Measurements from ENCODE around the gene GPC1.

GPC1 gene

GRCh38 chr2:240468303-240469238 lies 33.1 kb downstream of the GPC1 start:
- Histone ChIP-seq H3K9me3 (ENCODE audit: control insufficient read depth, insufficient read depth, low read depth, low read length) (no peaks in the 10 kb centered on the region; the same call in 1 of the 2 replicates), H3K27ac (ENCODE audit: low read depth, low read length) (no peak overlapping the region), H3K4me3 (ENCODE audit: low read depth, low read length) (no peak overlapping the region), H3K9ac (ENCODE audit: low read length) (no peak overlapping the region), H3K36me3 (ENCODE audit: control insufficient read depth, insufficient read depth, low read length) (peaks cover 25% of the 10 kb centered on the region), H3K4me1 (ENCODE audit: control insufficient read depth, insufficient read depth, low read length) (no peaks in the 10 kb centered on the region), H3K27me3 (ENCODE audit: control insufficient read depth, insufficient read depth, low read length) (no peaks in the 10 kb centered on the region)

- no peak overlapping the region for H3K9ac ChIP-seq (ENCODE audit: low read length)
- no peak overlapping the region for H3K27ac ChIP-seq (ENCODE audit: low read depth, low read length)
- no peaks in the 10 kb centered on the region for H3K27me3 ChIP-seq (ENCODE audit: control insufficient read depth, insufficient read depth, low read length)
- peaks cover 19% of the 10 kb centered on the region for H3K36me3 ChIP-seq (ENCODE audit: control insufficient read depth, insufficient read depth, low read length)
- H3K4me1 ChIP-seq (ENCODE audit: control insufficient read depth, insufficient read depth, low read length) = no peaks in the 10 kb centered on the region
- no peak overlapping the region for H3K4me3 ChIP-seq (ENCODE audit: low read depth, low read length)
- no peaks in the 10 kb centered on the region; the same call in 1 of the 2 replicates for H3K9me3 ChIP-seq (ENCODE audit: control insufficient read depth, insufficient read depth, low read depth, low read length)
These were observed 33.8 kb downstream of the GPC1 start for GRCh38 chr2:240469239-240469636.

- Histone ChIP-seq H3K27ac (ENCODE audit: low read depth, low read length) (no peak overlapping the region), H3K4me1 (ENCODE audit: control insufficient read depth, insufficient read depth, low read length) (no peaks in the 10 kb centered on the region), H3K27me3 (ENCODE audit: control insufficient read depth, insufficient read depth, low read length) (no peaks in the 10 kb centered on the region), H3K4me3 (ENCODE audit: low read depth, low read length) (no peak overlapping the region), H3K9me3 (ENCODE audit: control insufficient read depth, insufficient read depth, low read depth, low read length) (no peaks in the 10 kb centered on the region; the same call in 1 of the 2 replicates), H3K9ac (ENCODE audit: low read length) (no peak overlapping the region), H3K36me3 (ENCODE audit: control insufficient read depth, insufficient read depth, low read length) (peaks cover 14% of the 10 kb centered on the region)
These were observed 34.3 kb downstream of the GPC1 start for GRCh38 chr2:240469740-240470139.

- Histone ChIP-seq H3K27ac (ENCODE audit: low read depth, low read length) (no peak overlapping the region), H3K9me3 (ENCODE audit: control insufficient read depth, insufficient read depth, low read depth, low read length) (no peaks in the 10 kb centered on the region; the same call in 1 of the 2 replicates), H3K36me3 (ENCODE audit: control insufficient read depth, insufficient read depth, low read length) (no peaks in the 10 kb centered on the region), H3K27me3 (ENCODE audit: control insufficient read depth, insufficient read depth, low read length) (no peaks in the 10 kb centered on the region), H3K4me1 (ENCODE audit: control insufficient read depth, insufficient read depth, low read length) (no peaks in the 10 kb centered on the region), H3K4me3 (ENCODE audit: low read depth, low read length) (no peak overlapping the region), H3K9ac (ENCODE audit: low read length) (no peak overlapping the region)
These were observed 36.8 kb downstream of the GPC1 start for GRCh38 chr2:240472078-240472790.

GRCh38 chr2:240473211-240473610 lies 37.7 kb downstream of the GPC1 start:
- no peaks in the 10 kb centered on the region for H3K4me1 ChIP-seq (ENCODE audit: control insufficient read depth, insufficient read depth, low read length)
- H3K4me3 ChIP-seq (ENCODE audit: low read depth, low read length) = no peak overlapping the region
- no peaks in the 10 kb centered on the region for H3K27me3 ChIP-seq (ENCODE audit: control insufficient read depth, insufficient read depth, low read length)
- no peaks in the 10 kb centered on the region for H3K36me3 ChIP-seq (ENCODE audit: control insufficient read depth, insufficient read depth, low read length)
- no peak overlapping the region for H3K9ac ChIP-seq (ENCODE audit: low read length)
- no peak overlapping the region for H3K27ac ChIP-seq (ENCODE audit: low read depth, low read length)
- H3K9me3 ChIP-seq (ENCODE audit: control insufficient read depth, insufficient read depth, low read depth, low read length) = no peaks in the 10 kb centered on the region; the same call in 1 of the 2 replicates

- Histone ChIP-seq H3K4me3 (ENCODE audit: low read depth, low read length) (no peak overlapping the region), H3K27me3 (ENCODE audit: control insufficient read depth, insufficient read depth, low read length) (peaks cover 15% of the 10 kb centered on the region), H3K9me3 (ENCODE audit: control insufficient read depth, insufficient read depth, low read depth, low read length) (no peaks in the 10 kb centered on the region; the same call in 1 of the 2 replicates), H3K9ac (ENCODE audit: low read length) (no peak overlapping the region), H3K27ac (ENCODE audit: low read depth, low read length) (no peak overlapping the region), H3K4me1 (ENCODE audit: control insufficient read depth, insufficient read depth, low read length) (no peaks in the 10 kb centered on the region), H3K36me3 (ENCODE audit: control insufficient read depth, insufficient read depth, low read length) (no peaks in the 10 kb centered on the region)
These were observed 42.5 kb downstream of the GPC1 start for GRCh38 chr2:240477916-240478315.

GRCh38 chr2:240478346-240479110 lies 43.1 kb downstream of the GPC1 start:
- H3K4me1 ChIP-seq (ENCODE audit: control insufficient read depth, insufficient read depth, low read length) = no peaks in the 10 kb centered on the region
- no peak overlapping the region for H3K9ac ChIP-seq (ENCODE audit: low read length)
- no peaks in the 10 kb centered on the region for H3K36me3 ChIP-seq (ENCODE audit: control insufficient read depth, insufficient read depth, low read length)
- H3K9me3 ChIP-seq (ENCODE audit: control insufficient read depth, insufficient read depth, low read depth, low read length) = no peaks in the 10 kb centered on the region; the same call in 1 of the 2 replicates
- H3K27me3 ChIP-seq (ENCODE audit: control insufficient read depth, insufficient read depth, low read length) = peaks cover 15% of the 10 kb centered on the region
- H3K4me3 ChIP-seq (ENCODE audit: low read depth, low read length) = no peak overlapping the region
- H3K27ac ChIP-seq (ENCODE audit: low read depth, low read length) = no peak overlapping the region

GRCh38 chr2:240479111-240479501 lies 43.6 kb downstream of the GPC1 start:
- no peaks in the 10 kb centered on the region for H3K36me3 ChIP-seq (ENCODE audit: control insufficient read depth, insufficient read depth, low read length)
- no peaks in the 10 kb centered on the region for H3K9me3 ChIP-seq (ENCODE audit: control insufficient read depth, insufficient read depth, low read depth, low read length)
- H3K4me3 ChIP-seq (ENCODE audit: low read depth, low read length) = no peak overlapping the region
- peaks cover 15% of the 10 kb centered on the region for H3K27me3 ChIP-seq (ENCODE audit: control insufficient read depth, insufficient read depth, low read length)
- H3K27ac ChIP-seq (ENCODE audit: low read depth, low read length) = no peak overlapping the region
- no peaks in the 10 kb centered on the region for H3K4me1 ChIP-seq (ENCODE audit: control insufficient read depth, insufficient read depth, low read length)
- no peak overlapping the region for H3K9ac ChIP-seq (ENCODE audit: low read length)

GRCh38 chr2:240480834-240481623 lies 45.6 kb downstream of the GPC1 start:
- H3K9ac ChIP-seq (ENCODE audit: low read length) = no peak overlapping the region
- no peak overlapping the region for H3K27ac ChIP-seq (ENCODE audit: low read depth, low read length)
- no peaks in the 10 kb centered on the region for H3K9me3 ChIP-seq (ENCODE audit: control insufficient read depth, insufficient read depth, low read depth, low read length)
- peaks cover 15% of the 10 kb centered on the region for H3K27me3 ChIP-seq (ENCODE audit: control insufficient read depth, insufficient read depth, low read length)
- H3K36me3 ChIP-seq (ENCODE audit: control insufficient read depth, insufficient read depth, low read length) = no peaks in the 10 kb centered on the region
- H3K4me1 ChIP-seq (ENCODE audit: control insufficient read depth, insufficient read depth, low read length) = no peaks in the 10 kb centered on the region
- H3K4me3 ChIP-seq (ENCODE audit: low read depth, low read length) = no peak overlapping the region

- H3K4me1 ChIP-seq (ENCODE audit: control insufficient read depth, insufficient read depth, low read length) = no peaks in the 10 kb centered on the region
These were observed 46.3 kb downstream of the GPC1 start for GRCh38 chr2:240481720-240482119.

More at GRCh38 chr2:240481720-240482119, 46.3 kb downstream of the GPC1 start:
- no peak overlapping the region for H3K4me3 ChIP-seq (ENCODE audit: low read depth, low read length)
- no peaks in the 10 kb centered on the region for H3K36me3 ChIP-seq (ENCODE audit: control insufficient read depth, insufficient read depth, low read length)
- H3K9ac ChIP-seq (ENCODE audit: low read length) = no peak overlapping the region
- no peaks in the 10 kb centered on the region for H3K9me3 ChIP-seq (ENCODE audit: control insufficient read depth, insufficient read depth, low read depth, low read length)
- H3K27ac ChIP-seq (ENCODE audit: low read depth, low read length) = no peak overlapping the region
- peaks cover 15% of the 10 kb centered on the region for H3K27me3 ChIP-seq (ENCODE audit: control insufficient read depth, insufficient read depth, low read length)

Measured in HUES6 (cell line).